GM18502 (cell line): ENCODE results near the gene ALG11.
"Not testable (repeated sequence)": the region's sequence is repeated elsewhere in the genome, so short reads cannot be mapped to it uniquely, and the experiment has no call there.

ENCODE experiments used
- ATAC-seq: cut with Tn5 transposase; IDR thresholded peaks from one replicate; pipeline ENCODE4 v1.9.1; 2021; ENCODE audit warnings: mild to moderate bottlenecking; ENCODE audit not compliant: unreplicated experiment, poor library complexity

Gene ALG11

GRCh38 chr13:52025475-52026245, 13.5 kb downstream of the ALG11 start:
- no peak for ATAC-seq

- no peak for ATAC-seq
Observed at GRCh38 chr13:52026246-52026626, 14.0 kb downstream of the ALG11 start.

- ATAC-seq = no peak
Observed at GRCh38 chr13:52027832-52028231, 15.6 kb downstream of the ALG11 start.

GRCh38 chr13:52029569-52029968, 17.4 kb downstream of the ALG11 start:
- ATAC-seq = no peak

- not testable (repeated sequence) for ATAC-seq
Observed at GRCh38 chr13:52030401-52030800, 18.2 kb downstream of the ALG11 start.

- no peak for ATAC-seq
Observed at GRCh38 chr13:52033039-52033438, 20.8 kb downstream of the ALG11 start.

- ATAC-seq = no peak
Observed at GRCh38 chr13:52034616-52035226, 22.5 kb downstream of the ALG11 start.

GRCh38 chr13:52036037-52036436, 23.8 kb downstream of the ALG11 start:
- no peak for ATAC-seq

GRCh38 chr13:52043675-52044074, 31.5 kb downstream of the ALG11 start:
- ATAC-seq = no peak

- no peak for ATAC-seq
Observed at GRCh38 chr13:52047463-52047862, 35.3 kb downstream of the ALG11 start.

- ATAC-seq = no peak
Observed at GRCh38 chr13:52048516-52048915, 36.3 kb downstream of the ALG11 start.

- ATAC-seq = no peak
Observed at GRCh38 chr13:52051400-52051799, 39.2 kb downstream of the ALG11 start.

GRCh38 chr13:52053460-52053859, 41.3 kb downstream of the ALG11 start:
- no peak for ATAC-seq

GRCh38 chr13:52061064-52061463, 48.9 kb downstream of the ALG11 start:
- not testable (repeated sequence) for ATAC-seq

- no peak for ATAC-seq
Observed at GRCh38 chr13:52061587-52061986, 49.4 kb downstream of the ALG11 start.

GRCh38 chr13:52067237-52067636, 55.0 kb downstream of the ALG11 start:
- no peak for ATAC-seq

GRCh38 chr13:52070929-52071523, 58.8 kb downstream of the ALG11 start:
- no peak for ATAC-seq
